Ishikawa (cell line): ENCODE data around the gene SLC5A9.

Experiments
- CEBPB ChIP-seq: IDR thresholded peaks from 2 replicates; pipeline ENCODE4 v1.6.1; 2012
- CREB1 ChIP-seq: IDR thresholded peaks from 2 replicates; pipeline ENCODE4 v1.6.1; 2012; ENCODE audit warnings: low read depth
- EGR1 ChIP-seq: IDR thresholded peaks from 2 replicates; pipeline ENCODE4 v1.6.1; 2012
- EP300 ChIP-seq: IDR thresholded peaks from 2 replicates; pipeline ENCODE4 v1.6.1; 2012; ENCODE audit warnings: borderline replicate concordance
- FOXM1 ChIP-seq: IDR thresholded peaks from 2 replicates; pipeline ENCODE4 v1.6.1; 2012; ENCODE audit warnings: low read depth, borderline replicate concordance
- MAX ChIP-seq: IDR thresholded peaks from 2 replicates; pipeline ENCODE4 v1.6.1; 2012
- NFIC ChIP-seq: IDR thresholded peaks from 2 replicates; pipeline ENCODE4 v1.6.1; 2012
- RAD21 ChIP-seq: IDR thresholded peaks from 2 replicates; pipeline ENCODE4 v1.6.1; 2012; ENCODE audit warnings: low read depth
- REST ChIP-seq: IDR thresholded peaks from 2 replicates; pipeline ENCODE4 v1.6.1; 2012; ENCODE audit warnings: low read depth, mild to moderate bottlenecking
- TAF1 ChIP-seq: IDR thresholded peaks from 2 replicates; pipeline ENCODE4 v1.6.1; 2012; ENCODE audit warnings: low read depth, mild to moderate bottlenecking
- TCF12 ChIP-seq: IDR thresholded peaks from 2 replicates; pipeline ENCODE4 v1.6.1; 2012; ENCODE audit warnings: low read depth
- TEAD4 ChIP-seq: IDR thresholded peaks from 2 replicates; pipeline ENCODE4 v1.6.1; 2012
- USF1 ChIP-seq: IDR thresholded peaks from 2 replicates; pipeline ENCODE4 v1.6.1; 2012
- YY1 ChIP-seq: IDR thresholded peaks from 2 replicates; pipeline ENCODE4 v1.6.1; 2012; ENCODE audit warnings: low read depth
- ZBTB7A ChIP-seq: IDR thresholded peaks from 2 replicates; pipeline ENCODE4 v1.6.1; 2012; ENCODE audit warnings: low read depth

The SLC5A9 gene

GRCh38 chr1:48208652-48209051 is 13.9 kb upstream of the SLC5A9 start:
- TF ChIP-seq USF1, result no peak
- no peak for TF ChIP-seq EGR1
- TF ChIP-seq EP300, result no peak
- no peak for TF ChIP-seq TCF12
- TF ChIP-seq FOXM1, result no peak

GRCh38 chr1:48214820-48215219 is 7.7 kb upstream of the SLC5A9 start:
- no peak for TF ChIP-seq FOXM1
- TF ChIP-seq TCF12, result no peak
- TF ChIP-seq MAX, result no peak
- no peak for TF ChIP-seq EGR1
- TF ChIP-seq TEAD4, result no peak
- TF ChIP-seq EP300, result no peak
- TF ChIP-seq NFIC, result no peak
- TF ChIP-seq USF1, result no peak
- TF ChIP-seq YY1, result no peak
- no peak for TF ChIP-seq TAF1
- no peak for TF ChIP-seq REST
- no peak for TF ChIP-seq CEBPB
- TF ChIP-seq RAD21, result no peak
- TF ChIP-seq ZBTB7A, result no peak
- TF ChIP-seq CREB1, result no peak

GRCh38 chr1:48215222-48215621 is 7.3 kb upstream of the SLC5A9 start:
- TF ChIP-seq TEAD4 (no peak), EP300 (no peak), TAF1 (no peak), YY1 (no peak), USF1 (no peak), CEBPB (no peak), ZBTB7A (no peak)

- no peak for TF ChIP-seq ZBTB7A
- no peak for TF ChIP-seq RAD21
- TF ChIP-seq FOXM1, result no peak
- TF ChIP-seq USF1, result no peak
Measured at GRCh38 chr1:48215889-48216288, 6.6 kb upstream of the SLC5A9 start.

GRCh38 chr1:48216313-48216712 is 6.2 kb upstream of the SLC5A9 start:
- TF ChIP-seq EGR1 (no peak), YY1 (no peak), REST (no peak), FOXM1 (no peak), RAD21 (no peak), NFIC (no peak), TAF1 (no peak), MAX (no peak), EP300 (no peak), ZBTB7A (no peak), TEAD4 (no peak), USF1 (no peak), TCF12 (no peak), CREB1 (no peak), CEBPB (no peak)

GRCh38 chr1:48216941-48217340 is 5.6 kb upstream of the SLC5A9 start:
- no peak for TF ChIP-seq EGR1
- no peak for TF ChIP-seq MAX
- no peak for TF ChIP-seq TEAD4
- no peak for TF ChIP-seq ZBTB7A
- TF ChIP-seq NFIC, result no peak
- no peak for TF ChIP-seq REST
- no peak for TF ChIP-seq RAD21
- TF ChIP-seq EP300, result no peak
- no peak for TF ChIP-seq YY1
